Hypothalamus (tissue), 51 donors: ENCODE data around the gene JARID2.

Experiments used
- DNase-seq, 51 donors: peaks; one replicate each; lab custom pipeline; 2025; lab: John Stamatoyannopoulos, UW

The JARID2 gene

DNA sequence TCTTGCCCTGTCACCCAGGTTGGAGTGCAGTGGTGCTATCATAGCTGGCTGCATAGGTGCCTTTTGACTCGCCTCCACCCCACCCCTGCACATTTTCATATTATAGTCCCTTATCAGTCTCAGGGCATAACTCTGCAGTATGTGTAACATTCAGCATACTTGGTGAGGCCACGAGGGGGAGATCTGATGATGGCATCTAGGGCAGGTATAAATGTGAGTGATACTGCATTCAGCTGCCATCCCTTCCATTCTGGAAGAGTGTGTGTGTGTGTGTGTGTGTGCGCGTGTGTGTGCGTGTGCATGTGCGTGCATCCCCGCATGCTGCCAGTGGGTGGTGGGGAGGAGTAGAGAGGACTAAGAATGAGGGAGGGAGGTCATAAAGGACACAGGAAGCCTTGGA lies 81.4 kb downstream of the JARID2 start:
- no peak for DNase-seq

- DNase-seq, result no peak
Observed at GRCh38 chr6:15329197-15329671, 83.4 kb downstream of the JARID2 start.

GRCh38 chr6:15330174-15330944 lies 84.5 kb downstream of the JARID2 start:
- no peak for DNase-seq

DNA sequence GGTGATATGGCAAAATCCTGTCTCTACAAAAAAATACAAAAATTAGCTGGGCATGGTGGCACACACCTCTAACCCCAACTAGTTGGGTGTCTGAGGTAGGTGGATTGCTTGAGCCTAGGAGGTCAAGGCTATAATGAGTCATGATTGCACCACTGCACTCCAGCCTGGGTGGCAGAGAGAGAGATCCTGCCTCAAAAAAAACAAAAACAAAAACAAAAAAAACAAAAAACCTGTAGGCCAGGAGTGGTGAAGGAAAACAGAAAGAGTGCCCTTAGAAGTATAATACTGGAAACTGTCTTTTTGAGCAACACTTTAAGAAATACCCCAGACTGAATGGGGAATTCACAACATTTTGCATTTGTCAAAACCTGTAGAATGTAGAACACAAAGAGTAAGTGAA lies 85.3 kb downstream of the JARID2 start:
- no peak for DNase-seq

DNA sequence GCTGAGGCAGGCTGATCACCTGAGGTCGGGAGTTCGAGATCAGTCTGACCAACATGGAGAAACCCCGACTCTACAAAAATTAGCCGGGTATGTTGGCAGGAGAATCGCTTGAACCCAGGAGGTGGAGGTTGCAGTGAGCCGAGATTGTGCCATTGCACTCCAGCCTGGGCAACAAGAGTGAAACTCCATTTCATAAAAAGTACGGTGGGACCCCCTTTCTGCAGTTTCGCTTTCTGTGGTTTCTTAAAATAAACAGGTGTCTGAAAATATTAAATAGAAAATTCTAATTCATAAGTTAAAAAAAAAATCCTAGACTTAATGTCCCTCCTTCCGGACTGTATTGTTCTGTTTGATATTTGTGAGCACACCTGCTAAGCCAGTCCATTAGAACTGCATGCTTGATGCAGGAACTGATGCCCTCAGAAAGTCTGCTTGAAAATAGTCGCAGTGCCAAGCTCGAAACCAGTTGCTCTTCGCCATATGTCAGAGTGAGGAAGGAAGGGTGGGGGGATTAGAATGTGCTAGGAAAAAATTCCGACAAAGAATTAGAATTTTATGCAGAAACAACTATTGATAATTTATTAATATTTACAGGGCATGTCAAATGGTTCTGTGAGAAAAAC lies 85.9 kb downstream of the JARID2 start:
- no peak for DNase-seq

- DNase-seq, result no peak
Observed at GRCh38 chr6:15332446-15332845, 86.6 kb downstream of the JARID2 start.

- no peak for DNase-seq
Observed at GRCh38 chr6:15335385-15335784, 89.5 kb downstream of the JARID2 start.

GRCh38 chr6:15335916-15336315 lies 90.0 kb downstream of the JARID2 start:
- no peak for DNase-seq

- no peak for DNase-seq
Observed at GRCh38 chr6:15336900-15337560, 91.2 kb downstream of the JARID2 start.

GRCh38 chr6:15337582-15337981 lies 91.7 kb downstream of the JARID2 start:
- DNase-seq, result peak in 1 of 51 donors; percentile 14

DNA sequence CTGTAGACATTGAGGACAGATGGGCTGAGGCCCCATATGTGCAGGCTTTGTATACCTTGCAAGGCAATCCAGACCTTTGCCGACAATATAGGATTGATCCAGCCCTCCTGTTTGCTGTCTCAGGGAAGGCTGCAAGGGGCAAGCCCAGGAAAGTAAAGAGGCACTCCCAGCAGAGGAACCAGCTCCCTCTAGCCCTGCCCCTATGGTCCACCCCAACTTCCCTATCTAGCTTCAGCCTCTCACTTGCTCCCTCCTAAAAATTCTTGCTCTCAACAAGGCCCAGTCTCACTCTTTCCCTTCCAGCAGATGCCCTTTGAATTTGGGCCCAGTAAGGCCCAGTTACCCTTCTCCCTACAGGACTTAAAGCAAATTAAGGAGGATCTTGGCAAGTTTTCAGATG lies 92.6 kb downstream of the JARID2 start:
- no peak for DNase-seq

GRCh38 chr6:15339081-15339480 lies 93.2 kb downstream of the JARID2 start:
- no peak for DNase-seq

DNA sequence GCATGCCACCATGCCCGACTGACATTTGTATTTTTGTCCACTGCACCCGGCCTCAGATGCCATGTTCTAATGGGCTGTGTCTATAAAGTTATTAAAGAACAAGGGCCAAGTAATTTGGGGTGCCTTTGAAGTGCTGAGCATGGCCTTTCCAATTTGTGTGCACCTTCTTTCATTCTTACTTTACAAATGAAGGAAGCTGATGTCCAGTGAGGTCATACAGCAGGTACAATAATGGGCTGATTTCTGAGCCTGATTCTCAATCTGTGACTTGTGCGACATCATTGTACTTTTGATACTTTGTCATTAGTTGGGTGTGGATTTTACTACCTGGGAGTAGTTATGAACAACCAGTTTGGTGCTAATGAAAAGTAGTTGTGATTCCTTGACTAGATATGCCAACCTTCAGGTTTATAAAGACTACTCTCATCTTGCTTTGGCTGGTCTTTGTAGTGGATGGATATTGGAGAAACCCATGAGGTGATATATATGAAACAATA lies 94.3 kb downstream of the JARID2 start:
- no peak for DNase-seq

- no peak for DNase-seq
Observed at GRCh38 chr6:15340775-15341174, 94.9 kb downstream of the JARID2 start.

DNA sequence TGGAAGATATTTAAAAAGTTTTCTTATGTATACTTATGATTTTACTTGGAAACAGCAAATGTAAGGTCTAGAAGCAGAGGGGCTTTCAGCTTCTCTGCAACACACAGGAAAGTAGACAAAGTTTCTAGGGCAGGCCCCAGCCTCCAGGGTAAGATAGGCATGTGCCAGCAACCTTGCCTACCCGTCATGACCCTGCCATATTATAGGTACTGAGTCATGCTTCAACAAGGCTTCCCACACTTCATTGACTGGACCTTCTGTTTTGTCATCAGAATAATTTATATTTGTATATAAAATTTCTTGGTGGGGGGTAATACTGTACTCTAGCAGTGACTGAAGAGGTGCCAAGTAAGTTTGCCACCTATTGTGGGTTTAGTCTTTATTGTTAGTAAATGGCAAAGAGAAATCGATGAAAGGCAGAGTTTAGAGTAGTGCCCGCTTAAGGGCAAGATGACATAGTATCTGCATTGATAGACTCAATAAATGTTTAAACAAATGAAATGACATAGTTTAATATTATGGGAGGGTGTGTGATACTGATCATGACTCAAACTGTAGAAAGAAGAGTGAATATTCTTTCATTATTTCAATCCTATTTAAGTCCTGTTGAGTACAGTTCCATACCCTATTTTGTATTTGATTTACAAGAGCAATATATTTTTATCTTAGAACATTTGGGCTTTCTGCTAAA lies 95.6 kb downstream of the JARID2 start:
- no peak for DNase-seq

GRCh38 chr6:15342114-15342513 lies 96.2 kb downstream of the JARID2 start:
- DNase-seq, result no peak

DNA sequence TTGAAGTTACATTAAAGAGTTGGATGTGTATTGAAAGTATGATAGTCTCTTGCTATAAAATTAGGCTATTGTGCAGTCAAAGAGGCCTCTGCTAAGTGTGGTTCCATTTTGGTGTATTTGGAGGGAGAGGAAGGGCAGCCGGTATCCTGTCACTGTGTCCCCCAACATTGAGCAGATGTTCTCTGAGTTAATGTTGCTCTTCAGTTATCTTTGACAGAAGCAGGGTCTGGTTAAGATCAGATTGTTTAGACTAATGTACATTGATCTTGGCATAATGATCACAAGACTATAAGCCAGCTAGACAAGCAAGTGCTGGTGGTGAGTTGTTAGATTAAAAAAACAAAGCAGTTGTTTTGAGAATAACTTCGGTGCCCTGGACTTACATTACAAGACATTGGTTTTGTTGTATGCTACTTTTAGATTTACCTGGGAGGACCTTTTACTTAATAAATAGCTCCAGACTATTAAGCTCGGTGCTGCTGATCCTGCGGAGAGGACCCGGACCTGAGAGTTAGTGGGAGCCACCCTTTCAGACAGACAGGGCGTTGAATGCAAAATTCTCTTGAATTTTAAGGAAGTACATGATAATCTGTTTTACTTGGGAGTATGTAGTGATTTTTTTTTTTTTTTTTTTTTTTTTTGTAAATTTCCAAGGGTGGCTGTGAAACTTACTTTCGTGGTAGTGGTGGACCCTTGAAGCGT lies 97.8 kb downstream of the JARID2 start:
- DNase-seq, result no peak

DNA sequence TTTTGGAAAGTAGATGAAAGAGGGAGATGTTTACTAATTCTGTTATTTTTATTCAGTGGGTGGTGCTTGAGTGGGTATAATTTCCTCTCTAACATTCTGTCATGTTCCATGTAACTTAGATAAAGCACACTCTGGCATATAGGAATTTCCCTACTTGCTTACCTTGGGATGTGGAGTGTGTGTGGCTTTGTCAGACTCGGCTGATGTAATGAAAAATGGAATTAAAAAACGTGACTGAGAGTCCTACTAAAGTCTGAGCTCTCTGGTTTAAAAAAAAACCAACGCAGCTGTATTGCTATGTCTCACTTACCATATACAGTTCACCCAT lies 98.3 kb downstream of the JARID2 start:
- no peak for DNase-seq

GRCh38 chr6:15344831-15345230 lies 99.0 kb downstream of the JARID2 start:
- DNase-seq, result no peak

DNA sequence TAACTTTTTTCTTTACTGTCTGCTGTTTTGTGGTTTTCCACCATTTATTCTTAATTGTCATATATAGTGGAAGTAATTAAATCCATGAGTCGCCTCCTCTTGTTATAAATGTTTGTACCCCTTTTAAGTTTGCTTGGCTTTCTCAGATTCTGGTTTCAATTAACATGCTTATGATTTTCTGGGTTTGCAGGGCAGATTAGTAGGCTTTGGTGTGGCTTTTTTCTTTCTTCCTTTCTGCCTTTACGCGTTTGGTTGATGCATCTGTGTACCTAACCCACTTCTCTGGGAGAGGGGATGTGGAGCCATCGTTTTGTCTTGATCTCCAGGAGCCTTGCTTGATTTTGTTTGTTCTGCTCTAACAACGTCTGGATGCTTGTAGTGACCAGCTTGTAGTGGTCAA lies 100.4 kb downstream of the JARID2 start:
- DNase-seq, result no peak

- DNase-seq, result no peak
Observed at GRCh38 chr6:15348528-15348927, 102.7 kb downstream of the JARID2 start.
